HG03520 (cell line): Measurements from ENCODE around the gene NUAK1.

Source experiments
- ATAC-seq: cut with Tn5 transposase; IDR thresholded peaks from one replicate; pipeline ENCODE4 v1.9.1; 2021; ENCODE audit warnings: mild to moderate bottlenecking, moderate library complexity; ENCODE audit not compliant: unreplicated experiment

NUAK1 gene

DNA sequence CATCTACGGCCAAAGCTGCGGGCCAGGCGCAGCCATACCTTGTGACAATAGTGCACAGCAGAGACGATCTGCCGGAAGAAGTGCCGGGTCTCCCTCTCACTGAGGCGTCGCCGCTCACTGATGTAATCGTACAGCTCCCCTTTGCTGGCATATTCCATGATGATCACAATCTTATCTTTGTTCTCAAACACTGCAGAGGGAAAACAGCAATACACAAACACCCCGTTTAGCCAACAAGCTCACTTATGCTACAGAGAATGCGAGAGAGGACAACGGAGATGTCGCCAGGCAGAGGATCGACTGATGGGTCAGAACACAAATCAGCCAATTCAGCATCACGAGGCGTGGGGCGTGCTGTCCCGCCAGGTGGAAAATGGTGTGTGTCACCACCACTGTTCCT lies 52.1 kb downstream of the NUAK1 start:
- no peak for ATAC-seq

DNA sequence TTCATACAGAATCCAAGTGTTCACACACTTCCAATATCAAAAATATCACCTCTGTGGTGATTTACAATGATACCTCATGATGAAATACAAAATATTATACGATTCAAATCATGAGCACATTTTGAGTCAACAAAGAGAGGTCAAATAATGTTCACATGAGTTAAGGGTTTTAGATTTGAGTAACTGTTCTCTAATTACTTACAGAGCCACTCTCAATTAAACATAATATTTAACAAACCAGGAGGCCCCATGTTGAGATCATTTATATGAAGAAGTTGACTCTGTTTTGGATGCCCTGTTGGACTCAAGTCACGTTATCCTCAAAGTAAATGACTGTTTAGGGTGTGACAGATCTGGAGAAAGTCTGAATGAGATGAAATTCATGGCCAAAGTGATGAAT lies 53.5 kb downstream of the NUAK1 start:
- no peak for ATAC-seq

DNA sequence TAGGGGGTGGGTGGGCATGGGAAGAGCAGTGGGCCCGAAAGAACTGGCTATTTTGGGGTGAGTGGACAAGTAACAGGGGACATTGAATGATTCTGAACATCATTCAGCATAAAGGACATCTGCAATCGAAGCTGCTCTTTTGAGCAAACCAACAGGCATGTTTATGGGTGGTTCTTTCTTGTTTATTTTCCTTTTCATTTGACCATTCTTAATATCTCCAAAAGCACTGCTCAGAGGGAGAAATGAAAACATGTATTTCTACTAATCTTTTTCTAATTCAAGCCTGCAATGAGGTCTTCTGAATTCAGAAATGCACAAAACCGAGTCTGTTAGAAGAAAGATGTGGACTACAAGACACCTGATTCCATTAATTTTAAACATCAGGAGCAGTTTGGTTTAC lies 54.0 kb downstream of the NUAK1 start:
- ATAC-seq = no peak

DNA sequence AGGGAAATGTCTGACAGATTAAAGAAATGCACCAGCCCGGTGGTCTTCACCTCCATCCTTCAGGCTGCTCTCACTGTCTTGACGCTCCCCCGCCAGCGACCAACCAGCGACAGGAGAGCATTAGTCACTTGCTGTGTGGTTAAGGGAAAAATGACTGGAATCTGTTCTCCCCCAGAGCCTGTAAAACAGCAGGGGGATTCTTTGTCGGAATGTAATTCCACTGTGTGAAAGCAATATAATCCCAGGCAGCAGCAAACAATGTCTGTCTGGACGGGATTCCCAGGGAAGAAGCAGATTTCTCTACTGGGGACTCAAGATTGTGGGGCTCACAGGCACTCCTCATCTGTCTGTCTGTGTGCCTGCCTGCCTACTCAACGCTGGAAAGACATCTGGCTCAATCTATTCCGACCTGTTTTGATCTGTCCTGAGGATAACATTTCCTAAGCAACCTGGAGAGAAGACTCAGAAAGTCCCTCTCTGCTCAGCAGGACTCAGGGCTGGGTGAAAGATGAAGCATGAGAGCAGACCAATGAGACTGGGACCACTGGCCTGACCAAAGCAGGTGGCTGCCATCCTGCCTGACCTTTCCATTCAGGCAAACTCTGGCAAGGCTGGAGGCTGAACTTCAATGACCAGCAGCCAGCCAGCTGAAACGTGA lies 54.6 kb downstream of the NUAK1 start:
- no peak for ATAC-seq

DNA sequence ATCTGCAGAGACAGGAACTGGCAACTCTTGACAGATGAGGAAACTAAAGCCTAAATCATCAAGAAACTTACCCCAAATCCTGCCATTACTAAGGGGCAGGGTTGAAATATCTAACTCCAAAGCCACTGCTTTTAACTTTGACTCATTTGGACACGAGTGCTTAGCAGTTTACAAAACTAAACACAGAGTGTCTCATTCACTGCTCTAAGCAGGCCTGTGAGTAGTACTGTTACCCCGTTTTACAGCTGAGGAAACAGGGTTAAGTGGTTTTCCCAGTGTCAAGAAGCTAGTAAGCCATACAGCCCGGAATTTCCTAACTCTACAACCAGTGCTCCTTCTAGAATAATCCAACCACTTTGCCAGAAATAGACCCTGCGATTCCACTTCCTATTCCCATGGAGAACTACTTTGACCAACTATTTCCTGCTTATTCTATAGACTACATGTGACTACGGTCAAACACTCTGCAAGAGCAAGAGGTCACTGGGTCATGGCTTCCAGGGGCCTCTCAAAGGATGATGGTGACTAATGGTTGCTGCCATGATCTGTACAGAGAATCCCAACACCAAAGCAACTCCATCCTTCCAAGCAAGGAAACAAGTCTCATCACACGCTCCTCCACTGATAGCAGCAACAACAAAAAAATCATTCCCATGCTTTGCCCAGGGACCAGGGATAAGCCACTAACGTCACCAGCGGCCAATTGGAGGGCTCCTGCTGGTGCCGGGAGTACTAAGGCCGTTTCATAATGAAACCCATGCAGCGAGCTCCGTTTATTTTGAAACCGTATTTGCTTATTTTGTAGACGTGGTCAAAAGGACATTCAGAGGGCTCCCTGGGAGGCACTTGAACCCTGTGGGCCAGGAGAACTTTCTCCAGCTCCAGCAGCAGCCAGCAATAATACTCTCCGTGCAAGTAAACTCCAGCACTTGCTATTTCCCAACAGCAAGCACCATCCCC lies 56.3 kb downstream of the NUAK1 start:
- no peak for ATAC-seq

DNA sequence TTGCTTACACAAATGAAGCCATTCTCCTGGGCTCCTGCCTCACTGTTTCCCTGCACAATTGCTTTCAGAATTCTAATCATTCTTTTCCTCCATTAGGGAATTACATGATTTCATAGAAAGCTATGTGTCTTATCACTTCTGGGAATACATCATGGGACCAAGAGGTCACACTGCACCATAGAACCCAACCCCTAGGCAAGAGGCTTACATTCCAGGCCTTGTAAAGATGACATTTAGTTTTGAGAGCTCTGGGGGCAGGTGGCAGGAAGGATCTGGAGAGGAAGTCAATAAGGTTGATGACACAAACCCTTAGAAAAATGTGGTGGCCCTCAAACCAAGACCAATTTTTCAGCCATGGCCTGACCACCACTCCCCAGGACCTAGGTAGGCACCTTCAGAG lies 57.1 kb downstream of the NUAK1 start:
- no peak for ATAC-seq

DNA sequence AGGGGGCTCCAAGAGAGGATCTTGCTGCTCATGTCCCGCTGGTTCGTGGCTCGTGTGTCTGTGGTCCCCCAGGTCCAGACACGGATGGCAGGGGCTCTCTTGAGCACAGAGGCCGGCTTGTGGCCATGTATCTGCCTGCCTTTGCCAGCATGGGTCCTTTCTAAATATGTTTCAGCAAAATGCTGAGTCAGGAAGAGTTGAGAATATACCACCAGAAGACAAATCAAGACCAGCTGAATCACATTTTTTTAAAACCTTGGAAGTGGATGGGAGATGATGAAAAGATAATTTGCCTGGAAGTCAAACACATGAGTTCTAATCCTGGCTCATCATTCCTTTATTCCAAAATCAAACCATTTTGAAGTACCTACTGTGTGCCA lies 58.0 kb downstream of the NUAK1 start:
- ATAC-seq = no peak

DNA sequence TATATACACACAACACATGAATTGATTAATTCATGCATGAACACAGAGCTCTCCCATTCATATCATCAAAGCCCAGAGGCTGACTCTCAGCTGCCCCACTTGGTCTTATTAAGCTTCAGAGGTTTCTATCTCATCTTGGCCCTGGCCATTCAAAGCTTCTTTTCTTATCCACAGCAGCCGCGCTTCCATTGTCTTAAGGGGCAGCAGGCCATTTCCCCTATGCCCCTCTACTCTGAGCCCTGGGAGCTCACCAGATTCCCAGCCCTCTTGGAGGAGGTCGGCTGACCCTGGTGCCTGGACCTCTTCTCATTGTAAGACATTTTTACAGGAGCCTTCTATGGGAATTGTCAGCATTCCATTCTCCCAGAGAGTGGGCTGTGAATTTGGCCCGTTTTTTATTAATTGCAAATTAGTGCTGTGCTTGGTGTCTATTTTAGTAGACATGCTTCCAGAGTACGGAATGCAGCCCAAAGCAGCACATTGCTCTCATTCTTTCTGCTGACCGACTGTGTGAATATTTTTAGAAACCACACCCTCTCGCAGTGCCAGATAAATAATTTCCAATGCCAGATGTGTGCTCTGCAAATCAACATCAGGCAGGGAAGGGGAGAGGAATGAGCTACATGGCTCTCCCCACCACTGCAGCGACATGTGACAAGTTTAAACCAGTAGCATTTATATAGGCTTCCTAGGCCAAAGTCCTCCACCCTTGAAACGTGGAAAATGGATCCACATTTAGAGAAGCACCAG lies 58.5 kb downstream of the NUAK1 start:
- ATAC-seq = no peak

DNA sequence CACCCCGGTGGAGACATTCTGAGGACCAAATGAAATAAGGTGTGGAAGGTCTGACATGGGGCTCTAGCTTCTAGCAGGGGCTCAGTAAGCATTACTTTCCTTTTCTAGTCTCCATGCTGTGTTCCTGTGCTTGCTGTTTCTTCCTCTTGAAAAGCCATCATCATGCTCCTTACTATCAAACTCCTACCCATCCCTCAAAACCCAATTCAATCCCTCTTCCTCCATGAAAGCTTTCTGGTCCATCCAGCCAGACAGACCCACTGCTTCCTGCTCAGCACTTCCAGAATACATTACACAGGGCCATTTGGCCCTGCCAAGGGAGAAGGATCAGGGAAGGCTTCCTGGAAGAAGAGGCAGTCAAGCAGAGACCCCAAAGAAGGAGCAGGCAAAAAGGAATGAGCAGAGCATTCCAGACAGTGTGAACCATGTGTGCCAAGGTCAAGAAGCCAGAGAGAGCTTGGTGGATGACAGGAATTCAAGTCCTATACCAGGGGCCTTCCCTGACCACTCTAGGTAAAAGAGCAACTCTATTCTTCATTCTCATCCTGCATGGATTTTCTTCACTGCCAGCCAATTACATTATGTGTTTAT lies 59.5 kb downstream of the NUAK1 start:
- ATAC-seq = no peak

DNA sequence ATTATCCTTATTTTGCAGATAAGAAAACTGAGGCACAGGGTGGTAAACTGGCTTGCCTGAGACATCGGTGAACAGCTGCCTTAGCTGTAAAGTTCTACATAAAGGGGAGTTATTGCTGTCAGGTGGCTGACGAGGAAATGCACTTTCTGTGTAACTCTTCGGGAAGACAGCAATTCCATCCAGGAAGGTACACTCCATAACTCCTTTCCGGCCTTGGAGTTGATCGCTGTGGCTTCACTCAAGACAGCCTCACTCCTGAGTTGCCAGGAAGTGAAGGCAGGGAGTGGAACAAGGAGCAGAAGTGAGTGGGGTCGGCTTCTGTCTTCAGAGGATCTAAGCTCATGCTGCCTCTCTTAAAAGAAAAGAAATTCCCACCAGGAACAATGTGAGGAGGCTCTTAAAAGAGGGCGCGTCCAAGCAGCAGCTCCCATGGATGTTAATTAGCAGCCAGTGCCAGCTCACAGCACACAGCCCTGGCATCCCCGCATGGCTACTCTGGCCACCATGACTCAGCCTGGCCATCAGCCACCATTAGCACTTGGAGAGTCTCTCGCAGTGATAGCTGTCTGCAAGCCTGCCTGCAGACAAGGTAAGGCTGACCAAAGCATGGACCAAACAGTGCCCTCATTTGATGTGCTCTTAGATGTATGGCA lies 60.3 kb downstream of the NUAK1 start:
- ATAC-seq = no peak

DNA sequence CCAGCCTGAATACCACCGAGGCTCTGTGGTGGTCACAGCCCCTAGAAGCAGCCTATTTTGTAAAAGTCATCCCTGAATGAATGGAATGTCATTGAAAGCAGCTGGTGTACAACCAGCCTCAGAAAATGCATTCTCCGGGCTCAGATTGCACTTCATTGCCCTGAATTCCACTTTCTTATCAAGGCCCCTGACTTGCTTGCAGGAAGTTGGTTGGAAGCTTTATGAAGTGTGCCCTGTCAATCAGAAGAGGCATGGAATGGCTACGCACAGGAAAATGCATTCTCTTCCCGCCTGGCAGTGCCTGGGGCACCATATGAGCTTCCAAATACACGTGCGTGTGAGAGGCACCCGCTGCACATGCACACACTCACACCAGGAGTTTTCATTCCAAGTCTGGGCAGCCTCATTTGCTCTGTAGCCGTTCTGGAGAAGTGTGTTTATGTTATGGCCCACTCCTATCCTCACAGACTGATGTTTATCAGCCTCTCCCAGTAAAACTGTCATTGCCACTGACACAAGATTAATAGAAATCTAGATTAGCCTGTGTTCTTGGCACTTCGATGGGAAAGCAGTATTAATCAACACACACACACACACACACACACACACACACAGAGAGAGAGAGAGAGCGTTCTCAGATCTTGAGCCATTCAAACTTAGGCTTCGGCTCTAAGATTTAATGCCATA lies 63.9 kb downstream of the NUAK1 start:
- no peak for ATAC-seq

DNA sequence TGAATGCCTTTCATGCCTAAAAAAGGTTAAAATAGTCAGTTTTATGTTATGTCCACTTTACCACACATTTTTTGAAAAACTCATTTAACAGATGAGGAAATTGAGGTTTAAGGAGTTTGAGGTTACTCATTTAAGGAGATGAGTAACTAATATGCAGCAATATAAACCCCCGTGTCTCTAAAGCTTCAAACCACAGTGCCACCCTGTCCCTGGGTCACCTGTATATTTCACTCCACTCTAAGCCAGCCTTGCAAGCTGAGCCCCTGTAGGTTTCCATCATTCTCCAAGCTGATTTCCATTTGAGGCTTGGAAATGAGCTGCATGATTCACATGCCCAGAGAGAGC lies 64.4 kb downstream of the NUAK1 start:
- ATAC-seq = no peak

DNA sequence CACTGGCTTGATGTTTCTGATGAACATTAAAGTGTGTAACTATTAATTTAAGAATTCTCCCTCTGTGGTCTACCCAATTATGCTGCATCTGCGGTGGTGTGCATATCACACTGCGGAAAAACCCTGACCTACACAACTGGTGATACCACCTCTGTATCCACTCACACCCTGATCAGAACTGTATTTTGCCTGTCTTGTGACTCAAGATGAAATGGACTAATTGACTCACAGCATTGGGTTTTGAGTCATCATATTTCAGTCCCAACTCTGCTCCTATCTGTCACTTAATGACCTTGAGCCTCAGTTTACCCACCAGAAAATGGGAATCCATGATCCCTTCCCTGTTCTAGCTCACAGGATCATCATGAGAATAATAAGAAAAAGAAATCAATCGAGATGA lies 65.6 kb downstream of the NUAK1 start:
- ATAC-seq = no peak

DNA sequence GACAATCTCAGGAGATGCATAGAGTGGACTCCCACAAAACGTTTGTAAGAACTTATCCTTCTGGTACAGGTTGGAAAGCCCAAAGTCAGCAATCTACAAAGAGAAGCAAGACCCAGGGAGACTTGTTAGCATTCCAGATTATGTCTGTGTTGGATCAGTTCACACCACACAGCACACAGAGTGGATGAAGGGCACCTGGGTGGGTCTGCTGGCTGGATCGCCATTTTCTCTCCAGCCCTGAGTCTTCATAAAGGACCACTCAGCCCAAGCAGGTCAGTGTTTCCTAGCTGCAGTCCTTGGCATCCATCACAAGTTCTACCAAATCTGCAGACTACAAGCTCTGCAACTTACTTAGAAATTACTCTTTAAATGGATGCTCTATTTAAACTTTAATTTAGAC lies 66.0 kb downstream of the NUAK1 start:
- ATAC-seq = no peak

DNA sequence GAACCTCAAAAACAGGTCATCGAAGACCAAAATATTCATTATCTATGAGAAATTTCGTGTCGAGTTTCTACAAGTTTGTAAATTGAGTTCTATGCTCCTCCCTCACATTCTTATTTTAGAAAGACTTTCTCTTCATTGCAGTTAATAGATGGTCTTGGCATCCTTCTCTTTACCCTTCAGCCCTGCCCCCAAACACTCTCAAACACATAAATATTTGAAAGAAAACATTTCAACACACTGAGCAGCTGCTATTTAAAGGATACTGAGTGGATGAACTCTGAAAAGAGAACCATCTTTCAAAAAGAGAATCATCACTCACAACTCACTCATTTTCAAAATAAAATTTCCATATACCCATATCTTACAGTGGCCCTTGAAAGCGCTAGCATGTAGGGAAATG lies 67.1 kb downstream of the NUAK1 start:
- ATAC-seq = no peak

DNA sequence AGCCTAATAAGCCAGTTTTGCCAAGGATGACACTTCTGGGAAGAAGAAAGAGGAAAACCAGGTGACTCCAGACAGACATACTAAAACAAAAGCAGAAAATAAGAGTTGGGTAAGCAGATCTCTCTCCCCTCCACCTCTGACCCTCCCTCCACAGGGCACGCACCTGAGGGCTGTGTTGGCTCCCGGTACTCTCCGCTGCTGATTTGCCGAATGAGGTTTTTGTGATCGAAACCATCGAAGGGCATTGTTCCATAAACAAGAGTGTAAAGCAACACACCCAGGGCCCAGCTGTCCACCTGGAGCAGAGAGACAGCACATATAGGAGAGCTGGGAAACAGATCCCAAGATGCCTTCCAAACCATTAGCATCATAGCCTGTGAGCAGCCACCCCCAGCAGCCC lies 68.1 kb downstream of the NUAK1 start:
- ATAC-seq = no peak

DNA sequence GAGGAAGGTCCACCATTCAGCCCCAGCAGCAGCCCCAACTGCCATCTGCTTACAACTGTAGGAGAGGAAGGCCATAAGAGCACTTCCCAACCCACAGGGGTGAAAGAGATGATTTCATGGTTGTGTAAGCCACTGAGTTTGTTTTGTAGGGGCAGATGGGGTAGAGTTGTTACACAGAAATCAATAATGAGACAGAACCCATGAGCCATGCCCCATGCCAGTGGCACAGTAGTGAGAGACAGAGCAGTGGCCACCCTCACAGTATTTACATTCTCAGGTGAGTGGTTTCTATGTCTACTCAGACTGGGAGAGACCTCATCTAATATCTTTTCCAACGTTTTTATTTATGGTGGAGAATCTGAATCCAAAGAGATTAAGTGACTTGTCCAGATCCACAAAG lies 68.6 kb downstream of the NUAK1 start:
- no peak for ATAC-seq

DNA sequence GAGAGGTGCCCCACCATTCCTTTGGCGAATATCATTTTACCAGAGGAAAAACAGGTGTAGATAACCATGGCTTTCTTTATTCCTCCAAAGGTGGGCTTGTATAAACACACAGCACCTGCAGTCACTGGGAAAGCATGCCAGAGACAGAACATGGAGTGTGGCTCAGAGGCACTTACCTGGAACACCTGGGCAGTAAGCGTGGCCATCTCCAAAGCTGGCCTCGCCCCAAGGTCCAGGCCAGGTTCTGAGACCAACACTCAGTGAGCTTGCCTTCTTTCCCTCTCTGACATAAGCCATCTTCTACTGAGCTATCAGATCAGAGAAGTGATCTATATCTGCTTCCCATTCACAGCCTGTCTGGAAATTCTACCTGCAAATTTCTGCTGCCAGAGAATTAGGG lies 70.5 kb downstream of the NUAK1 start:
- ATAC-seq = no peak

DNA sequence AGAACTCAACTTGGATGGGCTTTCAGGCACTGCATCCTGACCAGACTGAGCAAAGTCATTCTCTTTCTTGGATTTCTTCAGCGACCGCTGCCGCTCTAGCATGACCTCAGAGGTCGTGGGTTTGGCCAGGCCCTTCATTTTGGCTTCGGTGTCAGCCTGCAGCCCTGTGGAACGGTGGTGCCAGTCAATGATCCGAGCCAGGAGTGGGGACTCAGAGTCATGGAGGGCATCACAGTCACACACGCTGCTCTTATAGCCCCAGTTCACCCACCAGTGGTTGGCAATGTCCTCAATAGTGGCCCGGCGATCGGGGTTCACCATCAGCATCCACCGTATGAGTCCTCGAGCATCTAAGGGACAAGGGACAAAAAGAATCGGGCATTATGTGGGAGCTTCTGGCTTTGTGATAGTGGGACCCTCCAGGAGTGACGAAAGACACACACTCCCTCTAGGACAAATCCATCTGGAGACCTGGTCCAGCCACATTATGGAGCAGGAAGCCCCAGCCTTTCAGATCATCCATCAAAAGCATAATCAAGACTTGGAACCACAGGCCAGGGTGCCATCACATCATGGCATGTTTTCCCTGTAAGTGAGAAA lies 71.0 kb downstream of the NUAK1 start:
- no peak for ATAC-seq

DNA sequence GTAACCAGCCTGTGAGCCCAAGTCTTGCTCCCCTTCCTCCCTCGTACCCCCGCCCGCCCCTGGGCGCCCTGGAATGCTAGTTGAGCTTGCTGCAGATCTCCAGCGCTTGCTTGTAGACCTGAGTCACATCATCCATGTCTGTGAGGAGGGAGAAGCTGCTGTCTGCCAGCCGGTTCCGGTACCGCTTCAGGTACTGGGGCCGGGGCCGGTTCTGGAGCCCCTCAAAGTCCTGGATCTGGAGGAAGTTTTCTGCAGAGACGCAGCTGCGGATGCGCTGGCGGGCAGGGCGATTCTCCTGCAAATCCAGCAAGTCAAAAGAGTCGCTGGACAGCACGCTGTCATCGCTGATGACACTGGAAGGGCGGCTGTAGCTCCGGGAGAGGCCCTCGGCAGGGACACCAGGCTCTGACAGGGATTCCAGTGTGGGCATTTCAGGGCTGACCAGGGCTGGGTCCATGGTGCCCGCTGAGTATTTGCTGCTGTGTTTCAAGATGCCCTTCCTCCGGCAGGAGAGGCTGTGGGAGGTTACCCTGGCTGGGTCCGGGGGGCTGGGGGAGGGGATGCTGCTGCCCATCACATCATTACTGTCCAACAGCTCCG lies 71.9 kb downstream of the NUAK1 start:
- ATAC-seq = no peak
